DOHH2 (cell line): ENCODE data around the gene BRINP2.

Source experiments
- CTCF ChIP-seq: fragments of 200-600 bp; sonication (generic); IDR thresholded peaks from one replicate; pipeline ENCODE4 v1.5.1; 2014; ENCODE audit warnings: antibody characterized with exemption, mild to moderate bottlenecking, low read depth, low read length; ENCODE audit not compliant: poor library complexity, severe bottlenecking
- EZH2phosphoT487 ChIP-seq: fragments of 200-600 bp; sonication (generic); IDR thresholded peaks from 2 replicates; pipeline ENCODE4 v1.6.1; 2017; ENCODE audit warnings: borderline replicate concordance, mild to moderate bottlenecking, antibody characterized with exemption, low read length, moderate library complexity, mixed read lengths

GRCh38 chr1:177306981-177307380 lies 136.2 kb downstream of the BRINP2 start:
- no peak for TF ChIP-seq CTCF
- no peak for TF ChIP-seq EZH2phosphoT487
